Endothelial cell of umbilical vein (primary cell): ENCODE results near the gene SLC10A2. TPM values are rescaled to one million over a fixed set of nuclear protein-coding genes. Genes with fewer than 3 reads are reported as not detected.

ENCODE experiments used
- BruUV-seq: library from RNA; stranded (reverse); fragments of 400-500 nt; replicated peaks from 2 replicates; lab custom pipeline; 2021; lab: Mats Ljungman, UMichigan
- CTCF ChIA-PET: fragments of 300-600, 350-600 bp; sonication (Branson Sonifier 250); formaldehyde crosslinking; loops from one replicate; lab custom pipeline; 2021; ENCODE audit warnings: antibody characterized with exemption, inconsistent platforms; lab: Charles Lee
- POLR2A ChIA-PET: fragments of 300-600, 350-600 bp; sonication (Branson Sonifier 250); formaldehyde crosslinking; loops from one replicate; lab custom pipeline; 2021; ENCODE audit warnings: antibody characterized with exemption, inconsistent platforms; lab: Charles Lee
- DNase-seq: peaks from one replicate; pipeline ENCODE4 v3.0.0-alpha.2; 2011; ENCODE audit warnings: low read depth, low spot score
- FAIRE-seq: peaks from 2 replicates; lab custom pipeline; 2011; peaks lifted over from hg19 to GRCh38; lab: Jason Lieb, UNC
- H2AFZ ChIP-seq: 2 replicates; pipeline ENCODE4 v1.6.0; 2012; ENCODE audit warnings: low read depth, low read length, control low read depth, inconsistent platforms
- H3K27ac ChIP-seq: 2 replicates; pipeline ENCODE4 v1.5.1; 2011; ENCODE audit warnings: low read depth, mild to moderate bottlenecking, control low read depth, low read length, moderate library complexity; ENCODE audit not compliant: insufficient read depth
- H3K27me3 ChIP-seq, 2 experiments: 2 replicates each; pipeline versions ENCODE4 v1.6.0 to v1.6.1; 2011; ENCODE audit warnings: low read length in 2 of 2, mixed read lengths in 1 of 2; ENCODE audit not compliant: control insufficient read depth in 2 of 2, insufficient read depth in 2 of 2
- H3K36me3 ChIP-seq, 2 experiments: 2 replicates in 1 of 2; 3 replicates in 1 of 2; pipeline ENCODE4 v1.5.1; 2011; ENCODE audit warnings: low read length in 2 of 2, mild to moderate bottlenecking in 1 of 2, moderate library complexity in 1 of 2; ENCODE audit not compliant: control insufficient read depth in 2 of 2, insufficient read depth in 2 of 2; ENCODE audit errors: extremely low read depth in 1 of 2
- H3K4me1 ChIP-seq: 3 replicates; pipeline ENCODE4 v1.5.1; 2011; ENCODE audit warnings: mild to moderate bottlenecking, low read length; ENCODE audit not compliant: control insufficient read depth, insufficient read depth; ENCODE audit errors: extremely low read depth
- H3K4me2 ChIP-seq: 2 replicates; pipeline ENCODE4 v1.6.1; 2011; ENCODE audit warnings: low read length, control low read depth, mixed read lengths; ENCODE audit not compliant: insufficient read depth
- H3K4me3 ChIP-seq, 3 experiments: fragments of 200-600 bp in 1 of 3; sonication (generic), shearing (Covaris generic) in 1 of 3; replicated peaks in 1 of 3; 2 replicates each; pipeline ENCODE4 v1.5.1; 2011 to 2016; ENCODE audit warnings: control low read depth in 3 of 3, low read length in 3 of 3, mild to moderate bottlenecking in 2 of 3, inconsistent platforms in 1 of 3, low read depth in 1 of 3, moderate library complexity in 1 of 3; ENCODE audit not compliant: insufficient read depth in 1 of 3
- H3K79me2 ChIP-seq: 2 replicates; pipeline ENCODE4 v1.6.0; 2012; ENCODE audit warnings: low read length, inconsistent platforms; ENCODE audit not compliant: control insufficient read depth, insufficient read depth
- H3K9ac ChIP-seq: replicated peaks from 2 replicates; pipeline ENCODE3; 2011; ENCODE audit warnings: low read length, control low read depth; ENCODE audit not compliant: insufficient read depth; ENCODE audit errors: extremely low read depth
- H3K9me1 ChIP-seq: replicated peaks from 3 replicates; pipeline ENCODE4 v1.6.0; 2011; ENCODE audit warnings: mild to moderate bottlenecking, low read length; ENCODE audit not compliant: control insufficient read depth, insufficient read depth; ENCODE audit errors: extremely low read depth
- H3K9me3 ChIP-seq: replicated peaks from 2 replicates; pipeline ENCODE4 v1.5.1; 2012; ENCODE audit warnings: low read length, inconsistent platforms; ENCODE audit not compliant: control insufficient read depth, insufficient read depth
- H4K20me1 ChIP-seq: replicated peaks from 2 replicates; pipeline ENCODE3; 2011; ENCODE audit warnings: mild to moderate bottlenecking, low read length; ENCODE audit not compliant: control insufficient read depth, insufficient read depth; ENCODE audit errors: extremely low read depth
- CTCF ChIP-seq, 2 donors: IDR thresholded peaks; 1 replicate in 1 of 2; 2 replicates in 1 of 2; pipeline ENCODE4 v1.5.1; 2011; ENCODE audit warnings: low read length in 2 of 2, mild to moderate bottlenecking in 2 of 2, moderate library complexity in 2 of 2, control low read depth in 1 of 2, inconsistent platforms in 1 of 2, low read depth in 1 of 2; ENCODE audit not compliant: insufficient read depth in 1 of 2; ENCODE audit errors: extremely low read depth in 1 of 2
- EZH2 ChIP-seq: IDR thresholded peaks from 2 replicates; pipeline ENCODE4 v1.6.1; 2012; ENCODE audit warnings: borderline replicate concordance, low read depth, mild to moderate bottlenecking, moderate library complexity, low read length, inconsistent platforms; ENCODE audit not compliant: severe bottlenecking
- FOS ChIP-seq: IDR thresholded peaks from 2 replicates; pipeline ENCODE4 v1.6.1; 2011; ENCODE audit warnings: mild to moderate bottlenecking, low read length, moderate library complexity, borderline replicate concordance; ENCODE audit not compliant: insufficient read depth
- GATA2 ChIP-seq: IDR thresholded peaks from 2 replicates; pipeline ENCODE4 v1.7.0; 2011; ENCODE audit warnings: low read depth, mild to moderate bottlenecking, moderate library complexity, mixed read lengths, low read length; ENCODE audit not compliant: insufficient read length, insufficient read depth
- JUN ChIP-seq: IDR thresholded peaks from 2 replicates; pipeline ENCODE4 v1.6.1; 2011; ENCODE audit warnings: borderline replicate concordance, low read depth; ENCODE audit not compliant: insufficient read length, insufficient read depth
- POLR2A ChIP-seq: IDR thresholded peaks from 2 replicates; pipeline ENCODE4 v1.6.1; 2012; ENCODE audit warnings: low read depth, mild to moderate bottlenecking, control low read depth, low read length
- dilution Hi-C: fragments of 300-500 bp; cut with MboI; formaldehyde crosslinking; loops from one replicate; pipeline ENCODE4 v1.15.0; 2019; ENCODE audit warnings: low sequenced_read_pairs; ENCODE audit not compliant: extremely low pct_ligation_motif_present
- intact Hi-C: fragments of 100-400 bp; cut with micrococcal nuclease; formaldehyde crosslinking; loops from one replicate; pipeline ENCODE4 v1.10.0; 2022
- polyA plus RNA-seq, 4 experiments: library from polyadenylated mRNA; depleted of rRNA in 3 of 4; stranded (reverse) in 3 of 4; unstranded in 1 of 4; fragments of >200 nt; gene quantifications; 2 replicates each; pipeline versions ENCODE4 v1.2.1 to v1.2.3, GENCODE V29; 2011 to 2012; ENCODE audit warnings: missing spikeins in 1 of 4
- total RNA-seq: library from RNA; stranded (reverse); gene quantifications from 2 replicates; pipeline ENCODE4 v1.2.3, GENCODE V29; 2021

Gene SLC10A2
- total and polyA plus RNA-seq, 2 donors (not counting 3 experiments of a cell fraction or from before 2014, with no cell fraction given) = not detected

- FAIRE-seq (no peak), DNase-seq (no peak)
- intact Hi-C loops = no loop called here
- dilution Hi-C loops = no loop called here
- no peak overlapping the region for H2AFZ ChIP-seq
- no peaks in the 10 kb centered on the region for H3K36me3 ChIP-seq
- H3K79me2 ChIP-seq = no peaks in the 10 kb centered on the region
- BruUV-seq = no TSS peak
- CTCF ChIA-PET = no interaction called here
- TF ChIP-seq POLR2A = no peak
- TF ChIP-seq CTCF (IDR thresholded peaks at IDR 0.05; ENCODE audit: extremely low read depth in 1 of 2, insufficient read depth in 1 of 2, low read depth in 1 of 2, low read length in 2 of 2) = no peak
- no peak for TF ChIP-seq GATA2
- TF ChIP-seq EZH2 = no peak
- H3K4me1 ChIP-seq = no peaks in the 10 kb centered on the region
- H3K9ac ChIP-seq = no peak overlapping the region
- H3K4me2 ChIP-seq = no peak overlapping the region
- POLR2A ChIA-PET = no interaction called here
- H3K27me3 ChIP-seq = no peaks in the 10 kb centered on the region
- H3K4me3 ChIP-seq = no peak overlapping the region
- no peaks in the 10 kb centered on the region for H4K20me1 ChIP-seq
- H3K9me3 ChIP-seq = no peaks in the 10 kb centered on the region
- H3K27ac ChIP-seq = no peak overlapping the region
- H3K9me1 ChIP-seq = no peaks in the 10 kb centered on the region
These were observed 26.2 kb downstream of the SLC10A2 start for GRCh38 chr13:103040006-103040405.

GRCh38 chr13:103039183-103039582, 27.0 kb downstream of the SLC10A2 start:
- intact Hi-C loops = no loop called here
- Histone ChIP-seq H3K27me3 (no peaks in the 10 kb centered on the region), H3K9ac (no peak overlapping the region), H3K27ac (no peak overlapping the region), H4K20me1 (no peaks in the 10 kb centered on the region), H3K36me3 (no peaks in the 10 kb centered on the region), H3K79me2 (no peaks in the 10 kb centered on the region), H3K4me1 (no peaks in the 10 kb centered on the region), H2AFZ (no peak overlapping the region), H3K4me2 (no peak overlapping the region), H3K9me1 (no peaks in the 10 kb centered on the region), H3K9me3 (no peaks in the 10 kb centered on the region), H3K4me3 (no peak overlapping the region)
- dilution Hi-C loops = no loop called here
- BruUV-seq = no TSS peak
- ChIA-PET POLR2A (no interaction called here), CTCF (no interaction called here)
- no peak for TF ChIP-seq CTCF (IDR thresholded peaks at IDR 0.05; ENCODE audit: extremely low read depth in 1 of 2, insufficient read depth in 1 of 2, low read depth in 1 of 2, low read length in 2 of 2)
- TF ChIP-seq EZH2 = no peak
- TF ChIP-seq FOS = no peak
- TF ChIP-seq GATA2 = no peak
- TF ChIP-seq POLR2A = no peak
- TF ChIP-seq JUN = no peak
- FAIRE-seq (no peak), DNase-seq (no peak)
